Upper lobe of left lung (tissue), 6 donors: ENCODE results near the gene IDI2. TPM values are rescaled to one million over a fixed set of nuclear protein-coding genes. Genes with fewer than 3 reads are reported as not detected.
A peak's percentile ranks its signal among the peaks of the same experiment; 100 is the strongest.

ENCODE experiments used
- ATAC-seq, 2 donors: fragments of 200-7000 bp; cut with Tn5 transposase; one replicate each; pipeline ENCODE4 v1.9.1; 2022; ENCODE audit warnings: mild to moderate bottlenecking in 2 of 2, moderate library complexity in 2 of 2; ENCODE audit not compliant: low FRiP score in 2 of 2
- DNase-seq, 2 donors: peaks; one replicate each; pipeline ENCODE4 v3.0.0-alpha.2; 2019 to 2020
- H3K27ac ChIP-seq, 4 donors: fragments of 200-600 bp; sonication (generic); one replicate each; pipeline ENCODE4 v1.5.1; 2016 to 2019
- H3K27me3 ChIP-seq, 4 donors: fragments of 200-600 bp; sonication (generic); one replicate each; pipeline ENCODE4 v1.5.1; 2017 to 2019
- H3K36me3 ChIP-seq, 4 donors: fragments of 200-600 bp; sonication (generic); one replicate each; pipeline ENCODE4 v1.5.1; 2016 to 2019
- H3K4me1 ChIP-seq, 4 donors: fragments of 200-600 bp; sonication (generic); one replicate each; pipeline ENCODE4 v1.5.1; 2018 to 2019
- H3K4me3 ChIP-seq, 4 donors: fragments of 200-600 bp; sonication (generic); one replicate each; pipeline ENCODE4 v1.5.1; 2017 to 2019; ENCODE audit warnings: mild to moderate bottlenecking in 2 of 4, moderate library complexity in 1 of 4
- H3K9me3 ChIP-seq, 4 donors: fragments of 200-600 bp; sonication (generic); one replicate each; pipeline ENCODE4 v1.5.1; 2018 to 2019
- EP300 ChIP-seq, 4 donors: sonication (generic); formaldehyde crosslinking; IDR thresholded peaks; one replicate each; pipeline ENCODE4 v1.5.1; 2017; ENCODE audit warnings: antibody characterized with exemption in 4 of 4, control low read depth in 2 of 4
- POLR2A ChIP-seq, 4 donors: fragments of 450-650 bp; IDR thresholded peaks; one replicate each; pipeline ENCODE4 v1.5.1; 2016 to 2017; ENCODE audit warnings: antibody characterized with exemption in 4 of 4, mild to moderate bottlenecking in 2 of 4
- POLR2AphosphoS5 ChIP-seq, 2 donors: sonication (generic); formaldehyde crosslinking; IDR thresholded peaks; one replicate each; pipeline ENCODE4 v1.5.1; 2017; ENCODE audit warnings: antibody characterized with exemption in 2 of 2
- WGBS, 2 donors: methylation state at CpG; one replicate each; pipeline ENCODE4 v1.1.5; 2017 to 2018; 5-methylcytosine and 5-hydroxymethylcytosine counted together
- total RNA-seq, 6 donors: library from RNA; depleted of rRNA in 4 of 6; stranded (reverse); fragments of >200 nt in 4 of 6; gene quantifications; one replicate each; pipeline versions ENCODE4 v1.1.0 to v1.2.1, GENCODE V29; 2016 to 2021
- TF ChIP-seq, protein P1 (sequence below), 6 experiments: fragments of 450-650 bp in 4 of 6; fragments of 200-600 bp in 2 of 6; sonication (generic) in 2 of 6; IDR thresholded peaks; one replicate each; pipeline ENCODE4 v1.5.1; 2016 to 2019; ENCODE audit warnings: antibody characterized with exemption in 6 of 6
- donor health status: DM: no; HTN: no; CAD: no; lungs with moderate emphysema.
- donor health status: DM: no; HTN: yes; CAD: no; lungs with severe emphysema.

Gene IDI2
- total RNA-seq, 6 donors from 2014 or later = not detected

DNA sequence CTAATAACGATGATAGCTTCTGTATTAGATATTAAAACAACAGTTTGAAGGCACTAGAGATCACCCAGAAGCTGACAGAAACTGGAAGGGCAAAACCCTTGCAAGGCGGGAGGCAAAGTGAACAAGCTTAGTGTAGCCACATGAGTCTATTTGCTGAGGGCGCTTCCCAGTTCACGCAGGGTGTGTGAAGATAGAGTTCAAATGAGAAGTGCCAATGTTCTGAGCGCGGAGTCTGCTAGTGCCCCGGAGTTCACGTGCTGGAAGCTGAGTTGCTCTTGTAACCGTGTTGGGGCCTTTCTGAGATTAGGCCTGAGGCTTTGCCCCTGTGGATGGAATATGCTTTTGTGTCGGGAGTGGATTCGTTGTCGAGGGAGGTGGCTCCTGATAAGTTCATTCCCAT is 54.0 kb downstream of the IDI2 start:
- whole genome bisulfite sequencing, 2 donors = 55 to 56% methylated on average over 12 of the region's 12 CpGs
- H3K4me3 ChIP-seq = no peak overlapping the region
- ATAC-seq (peak; percentile 52 to 66), DNase-seq (peak in 1 of 2 donors; percentile 71)
- peak overlapping the region; percentile 62 to 86 (median 74) for H3K27ac ChIP-seq
- no peaks in the 10 kb centered on the region for H3K27me3 ChIP-seq
- no peaks in the 10 kb centered on the region for H3K36me3 ChIP-seq
- TF ChIP-seq, protein P1, sequence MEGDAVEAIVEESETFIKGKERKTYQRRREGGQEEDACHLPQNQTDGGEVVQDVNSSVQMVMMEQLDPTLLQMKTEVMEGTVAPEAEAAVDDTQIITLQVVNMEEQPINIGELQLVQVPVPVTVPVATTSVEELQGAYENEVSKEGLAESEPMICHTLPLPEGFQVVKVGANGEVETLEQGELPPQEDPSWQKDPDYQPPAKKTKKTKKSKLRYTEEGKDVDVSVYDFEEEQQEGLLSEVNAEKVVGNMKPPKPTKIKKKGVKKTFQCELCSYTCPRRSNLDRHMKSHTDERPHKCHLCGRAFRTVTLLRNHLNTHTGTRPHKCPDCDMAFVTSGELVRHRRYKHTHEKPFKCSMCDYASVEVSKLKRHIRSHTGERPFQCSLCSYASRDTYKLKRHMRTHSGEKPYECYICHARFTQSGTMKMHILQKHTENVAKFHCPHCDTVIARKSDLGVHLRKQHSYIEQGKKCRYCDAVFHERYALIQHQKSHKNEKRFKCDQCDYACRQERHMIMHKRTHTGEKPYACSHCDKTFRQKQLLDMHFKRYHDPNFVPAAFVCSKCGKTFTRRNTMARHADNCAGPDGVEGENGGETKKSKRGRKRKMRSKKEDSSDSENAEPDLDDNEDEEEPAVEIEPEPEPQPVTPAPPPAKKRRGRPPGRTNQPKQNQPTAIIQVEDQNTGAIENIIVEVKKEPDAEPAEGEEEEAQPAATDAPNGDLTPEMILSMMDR (IDR thresholded peaks at IDR 0.05) = no peak
- no peak for TF ChIP-seq POLR2AphosphoS5 (IDR thresholded peaks at IDR 0.05)
- no peak for TF ChIP-seq POLR2A (IDR thresholded peaks at IDR 0.05)
- peak in 1 of 4 donors; percentile 42 for TF ChIP-seq EP300 (IDR thresholded peaks at IDR 0.05)
- H3K9me3 ChIP-seq = no peaks in the 10 kb centered on the region
- H3K4me1 ChIP-seq = peaks cover 13 to 58% (median 42%) of the 10 kb centered on the region in 4 donors

DNA sequence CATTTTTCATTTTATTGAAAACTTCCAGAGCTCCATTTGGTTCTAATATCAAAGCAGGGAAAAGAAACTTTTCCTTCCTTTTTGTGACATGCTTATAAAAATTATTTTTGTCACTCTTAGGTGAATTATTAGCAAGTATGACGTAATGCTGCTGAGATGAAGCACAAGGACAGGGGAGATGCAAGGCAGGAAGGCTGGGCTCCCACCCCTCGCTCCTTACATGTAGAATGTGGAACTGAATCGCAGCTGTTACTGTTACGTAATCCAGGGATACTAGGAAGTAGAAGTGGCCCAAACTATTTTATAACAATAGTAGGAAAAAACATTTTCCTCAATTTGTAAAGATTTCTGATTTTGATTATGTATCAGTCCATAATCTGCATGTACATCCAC is 54.5 kb downstream of the IDI2 start:
- DNase-seq (peak in 1 of 2 donors; percentile 67), ATAC-seq (peak in 1 of 2 donors; percentile 78)
- H3K9me3 ChIP-seq = no peaks in the 10 kb centered on the region
- no peaks in the 10 kb centered on the region for H3K27me3 ChIP-seq
- H3K27ac ChIP-seq = peak overlapping the region; percentile 62 to 86 (median 74)
- no peak for TF ChIP-seq POLR2A (IDR thresholded peaks at IDR 0.05)
- no peak for TF ChIP-seq EP300 (IDR thresholded peaks at IDR 0.05)
- no peak for TF ChIP-seq POLR2AphosphoS5 (IDR thresholded peaks at IDR 0.05)
- TF ChIP-seq, protein P1 (IDR thresholded peaks at IDR 0.05) = no peak
- H3K36me3 ChIP-seq = no peaks in the 10 kb centered on the region
- H3K4me1 ChIP-seq = peaks cover 13 to 58% (median 42%) of the 10 kb centered on the region in 4 donors
- 21 to 31% methylated on average over 4 of the region's 4 CpGs for WGBS, 2 donors
- peak overlapping the region in 1 of 4 donors; percentile 1 for H3K4me3 ChIP-seq

DNA sequence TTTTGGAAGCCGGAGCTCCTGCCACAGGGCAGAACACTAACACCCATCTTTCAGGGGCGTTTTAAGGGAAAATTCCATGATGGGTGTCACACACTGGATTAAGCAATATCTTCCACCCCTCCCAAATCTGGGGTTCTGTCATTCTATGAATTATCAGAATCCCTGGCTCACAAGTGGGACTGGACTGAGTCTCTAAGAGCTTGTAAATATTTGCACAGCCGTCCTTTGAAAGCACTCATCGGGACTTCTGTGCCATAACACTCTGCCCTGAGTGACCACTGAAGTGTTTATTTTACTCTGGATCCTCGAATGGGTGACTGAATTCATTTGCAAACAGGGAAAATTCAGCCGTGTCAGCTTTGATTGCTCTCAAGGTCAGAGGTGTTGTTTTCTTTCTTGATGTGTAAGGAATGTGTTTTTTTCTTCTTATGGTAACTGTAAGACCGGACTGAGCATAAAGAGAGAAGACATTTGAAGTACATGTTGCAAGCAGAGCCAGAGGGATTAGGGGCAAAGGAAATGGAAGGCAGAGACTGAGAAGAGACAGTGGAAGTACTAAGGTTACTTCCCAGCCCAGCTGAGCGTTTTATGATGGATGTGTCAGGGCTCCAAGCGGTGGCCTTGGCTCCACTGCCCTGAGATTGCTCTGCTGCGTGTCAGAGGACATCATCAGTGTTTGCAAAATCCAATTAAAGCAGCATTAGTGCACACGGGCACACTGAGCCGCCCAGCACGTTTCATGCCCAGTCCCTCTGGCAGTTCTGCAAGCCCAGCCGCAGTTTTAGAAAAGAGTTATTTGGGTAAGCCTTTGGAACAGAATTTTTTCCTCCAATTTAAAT is 55.1 kb downstream of the IDI2 start:
- no peaks in the 10 kb centered on the region for H3K27me3 ChIP-seq
- no peaks in the 10 kb centered on the region for H3K9me3 ChIP-seq
- H3K4me1 ChIP-seq = peaks cover 13 to 58% (median 42%) of the 10 kb centered on the region in 4 donors
- DNase-seq (peak in 1 of 2 donors; percentile 68), ATAC-seq (peak; percentile 73 to 84)
- H3K36me3 ChIP-seq = no peaks in the 10 kb centered on the region
- H3K27ac ChIP-seq = peak overlapping the region; percentile 62 to 86 (median 74)
- TF ChIP-seq, protein P1 (IDR thresholded peaks at IDR 0.05) = no peak
- no peak for TF ChIP-seq POLR2A (IDR thresholded peaks at IDR 0.05)
- TF ChIP-seq EP300 (IDR thresholded peaks at IDR 0.05) = peak; percentile 11 to 95 (median 80)
- peak; percentile 67 to 68 for TF ChIP-seq POLR2AphosphoS5 (IDR thresholded peaks at IDR 0.05)
- 32 to 34% methylated on average over 14 of the region's 14 CpGs for WGBS, 2 donors
- H3K4me3 ChIP-seq = peak overlapping the region in 1 of 4 donors; percentile 1

DNA sequence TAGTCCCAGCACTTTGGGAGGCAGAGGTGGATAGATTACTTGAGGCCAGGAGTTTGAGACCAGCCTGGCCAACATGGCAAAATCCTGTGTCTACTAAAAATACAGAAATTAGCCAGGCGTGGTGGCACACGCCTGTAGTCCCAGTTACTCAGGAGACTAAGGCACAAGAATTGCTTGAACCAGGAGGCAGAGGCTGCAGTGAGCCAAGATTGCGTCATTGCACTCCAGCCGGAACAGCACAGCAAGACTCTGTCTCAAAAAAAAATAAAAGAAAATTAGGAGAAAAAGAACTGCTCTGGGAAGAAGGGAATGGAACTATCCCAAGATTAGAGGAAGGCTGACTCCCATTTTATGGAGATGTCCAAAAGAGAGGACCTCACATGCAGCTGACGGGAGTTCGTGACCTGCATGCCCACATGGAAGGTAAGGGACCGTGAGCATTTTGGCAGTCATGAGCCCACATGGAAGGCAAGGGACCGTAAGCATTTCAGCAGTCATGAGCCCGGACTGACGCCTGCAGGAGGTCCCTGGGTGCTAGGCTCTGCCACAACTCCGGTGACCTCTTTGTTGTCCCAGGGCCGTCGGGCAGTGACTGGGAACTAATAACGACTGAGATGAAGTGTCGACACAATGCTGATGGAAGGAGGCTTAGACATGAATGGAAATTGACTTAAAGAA is 56.0 kb downstream of the IDI2 start:
- H3K9me3 ChIP-seq = no peaks in the 10 kb centered on the region
- peaks cover 13 to 51% (median 38%) of the 10 kb centered on the region in 4 donors for H3K4me1 ChIP-seq
- 65 to 77% methylated on average over 15 of the region's 15 CpGs for WGBS, 2 donors
- TF ChIP-seq POLR2AphosphoS5 (IDR thresholded peaks at IDR 0.05) = no peak
- TF ChIP-seq EP300 (IDR thresholded peaks at IDR 0.05) = no peak
- TF ChIP-seq POLR2A (IDR thresholded peaks at IDR 0.05) = no peak
- TF ChIP-seq, protein P1 (IDR thresholded peaks at IDR 0.05) = no peak
- peak overlapping the region; percentile 39 to 86 (median 68) for H3K27ac ChIP-seq
- H3K27me3 ChIP-seq = no peaks in the 10 kb centered on the region
- DNase-seq = no peak
- no peak overlapping the region for H3K4me3 ChIP-seq
- no peaks in the 10 kb centered on the region for H3K36me3 ChIP-seq
- no peak for ATAC-seq

Other genes with a start within 250 kb of the IDI2 start
- gene LARP4B, start 94.2 kb downstream of the IDI2 start, total RNA-seq = 100 to 1,000 TPM; 106 to 154 (median 139) TPM
- 10 to 100 TPM; 22.0 to 41.9 (median 33.3) TPM for gene GTPBP4, start 37.4 kb downstream of the IDI2 start, total RNA-seq
- gene IDI1, start 23.3 kb upstream of the IDI2 start, total RNA-seq = 100 to 1,000 TPM in 1 of 6 donors, 10 to 100 TPM in 5; 35.6 to 100 (median 79.1) TPM
- gene WDR37, start 30.5 kb upstream of the IDI2 start, total RNA-seq = 10 to 100 TPM; 18.1 to 31.4 (median 19.9) TPM